Measurements from ENCODE around the gene RNF31. TPM values are rescaled to one million over a fixed set of nuclear protein-coding genes. Genes with fewer than 3 reads are reported as not detected.

Gene RNF31
- total and polyA plus RNA-seq, 2 of the 13 experiments (the other 11 are each of a cell fraction or from before 2014, with no cell fraction given), result 48.2 to 86.8 TPM

- peak; percentile 64; the same call in 1 of the 2 replicates for TF ChIP-seq ZNF576 (CRISPR knock-in tag; IDR thresholded peaks at IDR 0.05)
- TF ChIP-seq ZNF839 (CRISPR knock-in tag; IDR thresholded peaks at IDR 0.05; ENCODE audit: borderline replicate concordance), result no peak
- TF ChIP-seq HDAC2 (CRISPR knock-in tag; IDR thresholded peaks at IDR 0.05), result no peak
- TF ChIP-seq AGO2 (optimal IDR thresholded peaks at IDR 0.05; ENCODE audit: low read depth, low read length), result peak; percentile 58
- peak; percentile 18; the same call in 1 of the 2 replicates for TF ChIP-seq NR0B2 (CRISPR knock-in tag; IDR thresholded peaks at IDR 0.05)
- TF ChIP-seq TP53 (CRISPR knock-in tag; conservative IDR thresholded peaks at IDR 0.05), result no peak
- no peak for TF ChIP-seq ZBTB1 (CRISPR knock-in tag; IDR thresholded peaks at IDR 0.05; ENCODE audit: borderline replicate concordance)
- no peak for TF ChIP-seq TARDBP (CRISPR knock-in tag; IDR thresholded peaks at IDR 0.05)
- no peak for TF ChIP-seq SOX6 (IDR thresholded peaks at IDR 0.05)
- peak; percentile 18; the same call in 1 of the 2 replicates for TF ChIP-seq SOX6 (CRISPR knock-in tag; IDR thresholded peaks at IDR 0.05)
- TF ChIP-seq ETS1 (CRISPR knock-in tag; IDR thresholded peaks at IDR 0.05), result no peak
- TF ChIP-seq ZSCAN5A (CRISPR knock-in tag; IDR thresholded peaks at IDR 0.05; ENCODE audit: borderline replicate concordance), result no peak
- TF ChIP-seq RAD51 (IDR thresholded peaks at IDR 0.05; ENCODE audit: borderline replicate concordance), result 0 out of 2 replicates have a peak, but pooled peaks have one; percentile 16
- no peak for TF ChIP-seq ETV5 (CRISPR knock-in tag; IDR thresholded peaks at IDR 0.05; ENCODE audit: borderline replicate concordance)
- TF ChIP-seq LRRFIP1 (CRISPR knock-in tag; conservative IDR thresholded peaks at IDR 0.05), result no peak
- no peak for TF ChIP-seq PPARG (CRISPR knock-in tag; conservative IDR thresholded peaks at IDR 0.05)
- 0 out of 2 replicates have a peak, but pooled peaks have one; percentile 16 for TF ChIP-seq UBTF (CRISPR knock-in tag; IDR thresholded peaks at IDR 0.05)
- no peak for TF ChIP-seq ERF (CRISPR knock-in tag; IDR thresholded peaks at IDR 0.05)
Observed at GRCh38 chr14:24206260-24207103, 59.2 kb downstream of the RNF31 start (continued).

Measured in HepG2 (cell line).